SK-N-SH (cell line): ENCODE results near the gene DENND6B.

Experiments
- EP300 ChIP-seq, 2 experiments: IDR thresholded peaks; 2 replicates each; pipeline versions ENCODE4 v1.4.0 to v1.6.1; 2012; ENCODE audit warnings: borderline replicate concordance in 1 of 2, low read depth in 1 of 2, low read length in 1 of 2
- FOSL2 ChIP-seq: IDR thresholded peaks from 2 replicates; pipeline ENCODE4 v1.4.0; 2012; ENCODE audit warnings: low read depth, mild to moderate bottlenecking, moderate library complexity, borderline replicate concordance
- FOXM1 ChIP-seq: IDR thresholded peaks from 2 replicates; pipeline ENCODE4 v1.4.0; 2012; ENCODE audit warnings: low read depth, mild to moderate bottlenecking
- JUND ChIP-seq: IDR thresholded peaks from 2 replicates; pipeline ENCODE4 v1.4.0; 2012
- MAX ChIP-seq: IDR thresholded peaks from 2 replicates; pipeline ENCODE4 v1.4.0; 2012; ENCODE audit warnings: low read depth
- MEF2A ChIP-seq: IDR thresholded peaks from 2 replicates; pipeline ENCODE4 v1.4.0; 2012; ENCODE audit warnings: low read depth, borderline replicate concordance
- TAF1 ChIP-seq: IDR thresholded peaks from 2 replicates; pipeline ENCODE4 v1.6.1; 2012; ENCODE audit warnings: low read depth, mild to moderate bottlenecking, low read length, moderate library complexity, borderline replicate concordance
- TCF12 ChIP-seq: IDR thresholded peaks from 2 replicates; pipeline ENCODE4 v1.4.0; 2012
- TF ChIP-seq, protein P1 (sequence below): fragments of 200-600 bp; sonication (generic); IDR thresholded peaks from 2 replicates; pipeline ENCODE4 v1.6.1; 2017; ENCODE audit warnings: antibody characterized with exemption, mild to moderate bottlenecking, moderate library complexity
- TF ChIP-seq, protein P2 (sequence below): fragments of 150-350 bp; IDR thresholded peaks from 2 replicates; pipeline ENCODE4 v1.6.1; 2017; ENCODE audit warnings: antibody characterized with exemption, low read length, low read depth, borderline replicate concordance
- TF ChIP-seq, protein P3 (sequence below): IDR thresholded peaks from 2 replicates; pipeline ENCODE4 v1.4.0; 2012; ENCODE audit warnings: low read depth, borderline replicate concordance
- TF ChIP-seq, protein P4 (sequence below): fragments of 150-350 bp; IDR thresholded peaks from 2 replicates; pipeline ENCODE4 v1.6.1; 2016; ENCODE audit warnings: mild to moderate bottlenecking, low read depth, low read length

- TF ChIP-seq, protein P1, sequence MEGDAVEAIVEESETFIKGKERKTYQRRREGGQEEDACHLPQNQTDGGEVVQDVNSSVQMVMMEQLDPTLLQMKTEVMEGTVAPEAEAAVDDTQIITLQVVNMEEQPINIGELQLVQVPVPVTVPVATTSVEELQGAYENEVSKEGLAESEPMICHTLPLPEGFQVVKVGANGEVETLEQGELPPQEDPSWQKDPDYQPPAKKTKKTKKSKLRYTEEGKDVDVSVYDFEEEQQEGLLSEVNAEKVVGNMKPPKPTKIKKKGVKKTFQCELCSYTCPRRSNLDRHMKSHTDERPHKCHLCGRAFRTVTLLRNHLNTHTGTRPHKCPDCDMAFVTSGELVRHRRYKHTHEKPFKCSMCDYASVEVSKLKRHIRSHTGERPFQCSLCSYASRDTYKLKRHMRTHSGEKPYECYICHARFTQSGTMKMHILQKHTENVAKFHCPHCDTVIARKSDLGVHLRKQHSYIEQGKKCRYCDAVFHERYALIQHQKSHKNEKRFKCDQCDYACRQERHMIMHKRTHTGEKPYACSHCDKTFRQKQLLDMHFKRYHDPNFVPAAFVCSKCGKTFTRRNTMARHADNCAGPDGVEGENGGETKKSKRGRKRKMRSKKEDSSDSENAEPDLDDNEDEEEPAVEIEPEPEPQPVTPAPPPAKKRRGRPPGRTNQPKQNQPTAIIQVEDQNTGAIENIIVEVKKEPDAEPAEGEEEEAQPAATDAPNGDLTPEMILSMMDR, result no peak
- TF ChIP-seq TAF1 (no peak), JUND (no peak), FOXM1 (no peak), MEF2A (no peak), FOSL2 (no peak), TCF12 (no peak), EP300 (IDR thresholded peaks at IDR 0.05; ENCODE audit: borderline replicate concordance in 1 of 2, low read depth in 1 of 2, low read length in 1 of 2) (no peak), MAX (no peak)
- TF ChIP-seq, protein P2, sequence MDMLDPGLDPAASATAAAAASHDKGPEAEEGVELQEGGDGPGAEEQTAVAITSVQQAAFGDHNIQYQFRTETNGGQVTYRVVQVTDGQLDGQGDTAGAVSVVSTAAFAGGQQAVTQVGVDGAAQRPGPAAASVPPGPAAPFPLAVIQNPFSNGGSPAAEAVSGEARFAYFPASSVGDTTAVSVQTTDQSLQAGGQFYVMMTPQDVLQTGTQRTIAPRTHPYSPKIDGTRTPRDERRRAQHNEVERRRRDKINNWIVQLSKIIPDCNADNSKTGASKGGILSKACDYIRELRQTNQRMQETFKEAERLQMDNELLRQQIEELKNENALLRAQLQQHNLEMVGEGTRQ, result no peak
- TF ChIP-seq, protein P3, sequence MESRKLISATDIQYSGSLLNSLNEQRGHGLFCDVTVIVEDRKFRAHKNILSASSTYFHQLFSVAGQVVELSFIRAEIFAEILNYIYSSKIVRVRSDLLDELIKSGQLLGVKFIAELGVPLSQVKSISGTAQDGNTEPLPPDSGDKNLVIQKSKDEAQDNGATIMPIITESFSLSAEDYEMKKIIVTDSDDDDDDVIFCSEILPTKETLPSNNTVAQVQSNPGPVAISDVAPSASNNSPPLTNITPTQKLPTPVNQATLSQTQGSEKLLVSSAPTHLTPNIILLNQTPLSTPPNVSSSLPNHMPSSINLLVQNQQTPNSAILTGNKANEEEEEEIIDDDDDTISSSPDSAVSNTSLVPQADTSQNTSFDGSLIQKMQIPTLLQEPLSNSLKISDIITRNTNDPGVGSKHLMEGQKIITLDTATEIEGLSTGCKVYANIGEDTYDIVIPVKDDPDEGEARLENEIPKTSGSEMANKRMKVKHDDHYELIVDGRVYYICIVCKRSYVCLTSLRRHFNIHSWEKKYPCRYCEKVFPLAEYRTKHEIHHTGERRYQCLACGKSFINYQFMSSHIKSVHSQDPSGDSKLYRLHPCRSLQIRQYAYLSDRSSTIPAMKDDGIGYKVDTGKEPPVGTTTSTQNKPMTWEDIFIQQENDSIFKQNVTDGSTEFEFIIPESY, result no peak
- TF ChIP-seq, protein P4, sequence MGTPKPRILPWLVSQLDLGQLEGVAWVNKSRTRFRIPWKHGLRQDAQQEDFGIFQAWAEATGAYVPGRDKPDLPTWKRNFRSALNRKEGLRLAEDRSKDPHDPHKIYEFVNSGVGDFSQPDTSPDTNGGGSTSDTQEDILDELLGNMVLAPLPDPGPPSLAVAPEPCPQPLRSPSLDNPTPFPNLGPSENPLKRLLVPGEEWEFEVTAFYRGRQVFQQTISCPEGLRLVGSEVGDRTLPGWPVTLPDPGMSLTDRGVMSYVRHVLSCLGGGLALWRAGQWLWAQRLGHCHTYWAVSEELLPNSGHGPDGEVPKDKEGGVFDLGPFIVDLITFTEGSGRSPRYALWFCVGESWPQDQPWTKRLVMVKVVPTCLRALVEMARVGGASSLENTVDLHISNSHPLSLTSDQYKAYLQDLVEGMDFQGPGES, result no peak
These were observed 21.4 kb downstream of the DENND6B start for GRCh38 chr22:50305393-50305922.
